NOMO-1 treated with dmso at 0.1 percent for 144 hours (cell line): ENCODE results near the gene THAP4.

Experiments
- DNase-seq: peaks from one replicate; lab custom pipeline; 2025; ENCODE audit not compliant: unreplicated experiment; lab: John Stamatoyannopoulos, UW

Gene THAP4

GRCh38 chr2:241639385-241639784, 2.4 kb upstream of the THAP4 start:
- DNase-seq = no peak

GRCh38 chr2:241638940-241639339, 2.0 kb upstream of the THAP4 start:
- no peak for DNase-seq

GRCh38 chr2:241637795-241638660, 1.1 kb upstream of the THAP4 start:
- DNase-seq = no peak

GRCh38 chr2:241636182-241637017, 558 bp downstream of the THAP4 start:
- DNase-seq = no peak

GRCh38 chr2:241635756-241636155, 1.2 kb downstream of the THAP4 start:
- no peak for DNase-seq

- no peak for DNase-seq
These were observed 3.4 kb downstream of the THAP4 start for GRCh38 chr2:241633561-241633960.

- no peak for DNase-seq
These were observed 4.3 kb downstream of the THAP4 start for GRCh38 chr2:241632478-241633325.

GRCh38 chr2:241629762-241630435, 7.1 kb downstream of the THAP4 start:
- no peak for DNase-seq

GRCh38 chr2:241627675-241628074, 9.3 kb downstream of the THAP4 start:
- no peak for DNase-seq

- no peak for DNase-seq
These were observed 16.6 kb downstream of the THAP4 start for GRCh38 chr2:241620419-241620769.

- DNase-seq = no peak
These were observed 17.1 kb downstream of the THAP4 start for GRCh38 chr2:241619597-241620418.

GRCh38 chr2:241618829-241619228, 18.1 kb downstream of the THAP4 start:
- DNase-seq = no peak

- DNase-seq = no peak
These were observed 18.6 kb downstream of the THAP4 start for GRCh38 chr2:241618296-241618805.

- DNase-seq = no peak
These were observed 19.4 kb downstream of the THAP4 start for GRCh38 chr2:241617431-241618154.

GRCh38 chr2:241616168-241617125, 20.5 kb downstream of the THAP4 start:
- no peak for DNase-seq

GRCh38 chr2:241615522-241616052, 21.4 kb downstream of the THAP4 start:
- no peak for DNase-seq

- no peak for DNase-seq
These were observed 21.9 kb downstream of the THAP4 start for GRCh38 chr2:241615041-241615440.
